HG02981 (cell line): ENCODE data around the gene TRIOBP.

Source experiments
- ATAC-seq: cut with Tn5 transposase; IDR thresholded peaks from one replicate; pipeline ENCODE4 v1.9.1; 2021; ENCODE audit warnings: mild to moderate bottlenecking, moderate library complexity; ENCODE audit not compliant: unreplicated experiment

The TRIOBP gene

GRCh38 chr22:37669586-37669985 lies 27.3 kb upstream of the TRIOBP start:
- no peak for ATAC-seq

- ATAC-seq: no peak
These were observed 24.5 kb upstream of the TRIOBP start for GRCh38 chr22:37672206-37672919.

- no peak for ATAC-seq
These were observed 23.9 kb upstream of the TRIOBP start for GRCh38 chr22:37672920-37673455.

- no peak for ATAC-seq
These were observed 22.6 kb upstream of the TRIOBP start for GRCh38 chr22:37674248-37674647.

- ATAC-seq: no peak
These were observed 21.6 kb upstream of the TRIOBP start, which contains the start of gene LGALS1 for GRCh38 chr22:37674951-37675929. TSS of gene LGALS1 (plus strand) at chr22:37675636. CDS start at chr22:37675703, 67 bp downstream.

GRCh38 chr22:37675930-37676735 lies 20.7 kb upstream of the TRIOBP start:
- ATAC-seq: no peak

GRCh38 chr22:37676736-37677492 lies 19.9 kb upstream of the TRIOBP start:
- peak; percentile 45 for ATAC-seq

- no peak for ATAC-seq
These were observed 19.3 kb upstream of the TRIOBP start for GRCh38 chr22:37677493-37677974.

- ATAC-seq: no peak
These were observed 18.5 kb upstream of the TRIOBP start for GRCh38 chr22:37678372-37678771.

GRCh38 chr22:37679670-37680069 lies 17.2 kb upstream of the TRIOBP start:
- ATAC-seq: no peak

- no peak for ATAC-seq
These were observed 16.5 kb upstream of the TRIOBP start for GRCh38 chr22:37680191-37680851.

- no peak for ATAC-seq
These were observed 15.8 kb upstream of the TRIOBP start for GRCh38 chr22:37681001-37681424.

- no peak for ATAC-seq
These were observed 15.2 kb upstream of the TRIOBP start for GRCh38 chr22:37681556-37682049.

- no peak for ATAC-seq
These were observed 11.8 kb upstream of the TRIOBP start for GRCh38 chr22:37684803-37685615.

GRCh38 chr22:37686002-37686982 lies 10.6 kb upstream of the TRIOBP start, which contains the start of gene NOL12:
TSS of gene NOL12 (plus strand) at chr22:37686343. CDS start at chr22:37686393, 50 bp downstream.
- ATAC-seq: peak; percentile 66

- no peak for ATAC-seq
These were observed 6.4 kb upstream of the TRIOBP start for GRCh38 chr22:37690407-37690806.
